SHP77 (cell line): ENCODE results near the gene FNDC10.
A peak's percentile ranks its signal among the peaks of the same experiment; 100 is the strongest.

Source experiments
- DNase-seq, 2 experiments: peaks; one replicate each; lab custom pipeline; 2025; lab: John Stamatoyannopoulos, UW

Gene FNDC10

DNA sequence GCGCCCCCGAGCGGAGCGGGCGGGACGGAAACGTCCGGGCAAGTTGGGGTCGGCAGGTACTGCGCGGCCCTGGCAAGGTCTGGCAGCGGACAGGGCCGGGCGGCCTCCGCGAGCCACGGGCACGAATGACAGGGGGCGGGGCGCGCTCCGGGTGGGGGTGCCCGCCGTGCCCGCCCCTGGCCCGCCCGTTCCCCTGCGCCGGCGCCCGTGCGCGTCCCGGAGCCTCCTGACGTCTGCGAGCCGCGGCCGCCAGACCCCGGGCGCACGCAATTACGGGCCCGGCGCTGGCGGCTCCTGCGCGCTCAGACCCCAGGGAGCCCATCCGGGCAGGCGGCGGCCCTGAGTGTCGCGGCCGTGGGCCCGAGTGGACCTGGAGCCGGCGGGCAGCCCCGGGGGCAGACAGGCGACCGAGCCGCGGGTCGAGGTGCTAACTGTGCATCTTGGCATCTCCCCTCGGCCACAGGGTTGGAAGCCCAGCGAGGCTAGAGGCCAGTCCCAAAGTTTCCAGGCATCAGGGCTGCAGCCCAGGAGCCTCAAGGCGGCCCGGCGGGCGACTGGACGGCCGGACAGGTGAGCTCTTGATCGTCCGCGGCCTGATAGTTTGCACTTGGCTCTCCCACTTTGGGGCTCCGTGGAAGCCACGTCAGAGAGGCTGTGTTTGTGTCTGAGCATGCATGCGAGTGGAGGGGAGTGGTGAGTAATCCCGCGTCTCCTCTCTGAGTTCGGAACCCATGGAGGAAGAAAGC lies 16.3 kb upstream of the FNDC10 start:
- DNase-seq: no peak

- peak; percentile 92 to 96 for DNase-seq
Observed at GRCh38 chr1:1615256-1616044, 15.5 kb upstream of the FNDC10 start, which contains the start of gene MIB2. Gene MIB2 (plus strand): TSS chr1:1615500. CDS start chr1:1623453, 7,953 bp downstream.

DNA sequence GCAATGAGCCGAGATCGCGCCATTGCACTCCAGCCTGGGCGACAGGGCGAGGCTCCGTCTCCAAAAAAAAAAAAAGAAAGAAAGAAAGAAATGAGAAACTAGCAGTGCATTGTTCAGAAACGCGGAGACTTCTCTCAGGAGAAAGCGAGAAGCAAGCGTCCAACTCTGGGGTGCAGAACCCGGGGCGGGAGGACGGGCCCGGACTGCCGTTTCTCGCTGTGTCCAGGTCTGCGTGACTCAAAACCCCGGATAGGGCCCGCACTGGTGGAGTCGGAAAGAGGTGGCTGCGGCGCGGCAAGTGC lies 15.0 kb upstream of the FNDC10 start:
- no peak for DNase-seq

DNA sequence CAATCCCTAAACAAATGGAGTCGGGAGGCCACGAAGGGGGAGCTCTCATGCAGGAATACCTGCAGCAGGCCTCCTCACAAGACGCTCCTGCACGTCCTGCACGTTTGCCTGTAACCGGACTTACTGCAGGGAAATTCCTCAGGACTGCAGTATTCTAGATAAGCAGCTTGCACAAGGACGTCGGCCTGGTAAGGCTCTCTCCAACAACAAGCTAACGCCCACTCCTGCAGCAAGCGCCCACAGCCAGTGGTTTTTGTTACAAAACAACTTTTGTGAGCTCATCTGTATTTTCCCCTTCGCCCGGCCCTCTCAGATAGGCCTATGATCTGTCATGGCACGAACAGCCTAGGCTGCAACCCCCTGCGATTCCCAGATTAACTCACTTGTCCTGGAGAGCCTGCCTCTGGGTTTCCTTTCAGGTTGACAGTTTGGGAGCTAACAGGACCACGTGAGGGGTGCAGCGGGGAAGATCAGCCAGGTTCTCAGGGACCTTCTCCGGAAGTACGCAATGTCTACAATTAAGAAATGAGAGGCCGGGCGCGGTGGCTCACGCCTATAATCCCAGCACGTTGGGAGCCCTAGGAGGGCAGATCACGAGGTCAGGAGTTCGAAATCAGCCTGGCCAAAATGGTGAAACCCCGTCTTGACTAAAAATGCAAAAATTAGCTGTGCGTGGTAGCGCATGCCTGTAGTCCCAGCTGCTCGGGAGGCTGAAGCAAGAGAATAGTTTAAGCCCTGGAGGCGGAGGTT lies 14.4 kb upstream of the FNDC10 start:
- DNase-seq: peak in 1 of 2 experiments; percentile 32

DNA sequence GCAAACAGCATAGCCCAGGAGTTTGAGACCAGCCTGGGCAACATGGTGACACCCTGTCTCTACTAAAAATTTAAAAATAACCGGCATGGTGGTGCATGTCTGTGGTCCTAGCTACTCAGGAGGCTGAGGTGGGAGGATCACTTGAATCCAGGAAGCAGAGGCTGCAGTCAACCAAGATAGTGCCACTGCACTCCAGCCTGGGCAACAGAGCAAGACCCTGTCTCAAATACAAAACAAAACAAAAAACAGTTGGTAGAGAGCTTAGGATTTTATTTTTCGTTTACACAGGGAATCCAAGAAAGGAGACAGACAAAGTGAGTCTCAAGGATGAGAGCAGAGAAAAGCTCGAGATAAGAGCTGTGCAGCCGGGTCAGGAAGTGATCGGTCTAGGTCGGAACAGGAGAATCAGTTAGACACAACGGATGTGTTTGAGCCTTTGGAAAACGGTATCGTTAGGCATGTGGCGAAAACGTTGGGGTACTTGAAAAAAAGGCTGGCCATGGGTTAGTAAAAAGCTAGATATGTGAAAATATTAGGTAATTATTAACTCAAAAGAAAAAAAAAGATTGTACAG lies 13.7 kb upstream of the FNDC10 start:
- DNase-seq: no peak

GRCh38 chr1:1612104-1612400 lies 12.1 kb upstream of the FNDC10 start:
- DNase-seq: no peak

DNA sequence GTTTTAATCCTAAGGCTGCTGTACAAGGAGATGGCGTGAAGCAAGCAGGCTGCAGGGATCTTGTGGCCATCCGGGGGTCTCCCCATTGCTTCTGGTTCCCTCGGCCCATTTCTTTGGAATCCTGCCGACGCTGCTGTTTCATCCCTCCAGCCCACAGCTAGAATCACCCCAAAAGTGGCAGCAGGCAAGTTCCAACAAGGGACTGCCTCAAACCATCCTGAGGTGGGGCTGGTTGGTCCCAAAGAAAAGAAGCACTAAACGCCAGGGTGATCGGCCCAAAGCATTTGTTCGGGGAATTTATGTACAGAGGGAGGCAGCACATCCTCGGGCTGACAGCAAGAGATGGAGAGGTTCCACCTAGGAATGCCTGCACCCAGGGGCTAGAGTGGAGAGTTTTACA lies 10.9 kb upstream of the FNDC10 start:
- no peak for DNase-seq

- DNase-seq: no peak
Observed at GRCh38 chr1:1609822-1610485, 10.0 kb upstream of the FNDC10 start.

DNA sequence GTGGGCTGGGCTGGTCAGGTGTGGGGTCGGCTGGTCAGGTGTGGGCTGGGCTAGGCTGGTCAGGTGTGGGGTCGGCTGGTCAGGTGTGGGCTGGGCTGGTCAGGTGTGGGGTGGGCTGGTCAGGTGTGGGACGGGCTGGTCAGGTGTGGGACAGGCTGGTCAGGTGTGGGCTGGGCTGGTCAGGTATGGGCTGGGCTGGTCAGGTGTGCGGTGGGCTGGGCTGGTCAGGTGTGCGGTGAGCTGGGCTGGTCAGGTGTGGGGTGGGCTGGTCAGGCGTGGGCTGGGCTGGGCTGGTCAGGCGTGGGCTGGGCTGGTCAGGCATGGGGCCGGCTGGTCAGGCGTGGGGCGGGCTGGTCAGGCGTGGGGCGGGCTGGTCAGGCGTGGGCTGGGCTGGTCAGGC lies 6.3 kb upstream of the FNDC10 start:
- no peak for DNase-seq

DNA sequence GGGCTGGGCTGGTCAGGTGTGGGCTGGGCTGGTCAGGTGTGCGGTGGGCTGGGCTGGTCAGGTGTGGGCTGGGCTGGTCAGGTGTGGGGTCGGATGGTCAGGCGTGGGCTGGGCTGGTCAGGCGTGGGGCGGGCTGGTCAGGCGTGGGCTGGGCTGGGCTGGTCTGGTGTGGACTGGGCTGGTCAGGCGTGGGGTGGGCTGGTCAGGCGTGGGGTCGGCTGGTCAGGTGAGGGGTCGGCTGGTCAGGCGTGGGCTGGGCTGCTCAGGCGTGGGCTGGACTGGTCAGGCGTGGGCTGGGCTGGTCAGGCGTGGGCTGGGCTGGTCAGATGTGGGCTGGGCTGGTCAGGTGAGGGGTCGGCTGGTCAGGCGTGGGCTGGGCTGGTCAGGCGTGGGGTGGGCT lies 5.8 kb upstream of the FNDC10 start:
- no peak for DNase-seq

- no peak for DNase-seq
Observed at GRCh38 chr1:1605034-1605591, 5.2 kb upstream of the FNDC10 start.

- DNase-seq: no peak
Observed at GRCh38 chr1:1604374-1605033, 4.6 kb upstream of the FNDC10 start.

DNA sequence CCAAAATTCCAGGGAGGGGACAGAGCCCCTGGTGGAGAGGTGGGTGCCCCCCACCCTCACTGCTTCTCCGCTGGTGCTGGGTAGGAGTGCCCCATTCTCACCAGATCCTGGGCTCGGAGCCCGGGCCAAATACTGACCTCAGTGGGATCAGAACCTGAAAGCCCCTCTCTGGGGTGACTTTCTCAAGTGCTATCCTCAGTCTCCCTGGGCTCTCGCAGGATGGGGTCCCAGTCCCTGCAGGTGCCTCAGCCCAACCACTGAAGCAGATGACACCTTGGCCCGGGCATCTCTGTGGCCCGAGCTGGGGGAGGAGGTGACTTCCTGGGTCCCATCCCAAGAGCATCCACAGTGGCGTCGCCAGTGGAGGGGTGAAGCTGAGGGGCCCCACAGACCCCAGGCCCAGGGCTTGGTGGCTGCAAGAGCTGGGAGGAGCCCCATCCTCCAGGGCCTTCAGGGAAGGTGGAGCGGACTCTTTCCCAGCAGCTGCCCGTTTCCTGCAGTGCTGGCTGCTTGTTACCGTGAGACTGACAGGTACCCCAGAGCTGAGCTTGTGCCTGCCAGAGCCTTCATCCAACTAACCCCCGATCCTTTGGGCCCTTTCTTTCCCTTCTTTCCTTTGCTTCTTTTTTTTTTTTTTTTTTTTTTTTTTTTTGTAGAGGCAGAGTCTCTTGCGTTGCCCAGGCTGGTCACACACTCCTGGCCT lies 3.9 kb upstream of the FNDC10 start:
- no peak for DNase-seq

- DNase-seq: no peak
Observed at GRCh38 chr1:1602968-1603506, 3.1 kb upstream of the FNDC10 start.

- no peak for DNase-seq
Observed at GRCh38 chr1:1602304-1602967, 2.5 kb upstream of the FNDC10 start.

- DNase-seq: no peak
Observed at GRCh38 chr1:1601564-1602303, 1.8 kb upstream of the FNDC10 start.

DNA sequence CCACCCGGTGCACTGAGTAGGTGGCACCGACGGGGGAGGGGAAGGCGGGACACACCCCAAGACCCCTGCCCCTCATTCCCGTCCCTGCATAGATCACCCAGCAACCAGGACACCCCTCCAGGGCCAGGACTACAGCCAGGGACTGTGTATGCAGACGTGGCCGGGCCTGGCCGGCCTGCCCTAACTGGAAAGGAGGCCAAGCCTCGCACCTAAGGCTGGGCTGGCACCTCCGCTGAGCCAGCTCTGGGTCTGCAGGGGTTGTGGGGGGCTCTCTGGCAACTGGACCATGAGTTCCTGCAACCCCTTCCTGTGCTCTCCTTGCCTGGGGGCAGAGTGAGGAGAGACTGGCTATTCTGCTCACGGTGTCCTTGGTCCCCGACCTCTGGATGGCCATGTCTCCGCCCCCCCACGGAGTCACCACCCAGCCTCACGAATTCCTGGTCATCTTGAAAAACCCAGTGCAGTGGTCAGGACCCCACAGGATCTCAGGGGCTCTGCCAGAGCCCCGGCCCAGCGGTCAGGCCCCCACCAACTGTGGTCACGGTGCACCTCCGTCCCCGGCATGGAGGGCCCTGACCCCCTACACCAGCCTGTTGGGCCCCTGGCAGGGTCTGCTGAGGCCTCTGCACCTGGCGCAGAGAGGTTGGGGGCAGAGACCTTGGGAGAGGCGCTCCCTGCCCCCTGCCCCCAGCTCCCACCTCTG lies 1.1 kb upstream of the FNDC10 start:
- no peak for DNase-seq
